ENCODE data around the gene CLNK.

The CLNK gene

DNA sequence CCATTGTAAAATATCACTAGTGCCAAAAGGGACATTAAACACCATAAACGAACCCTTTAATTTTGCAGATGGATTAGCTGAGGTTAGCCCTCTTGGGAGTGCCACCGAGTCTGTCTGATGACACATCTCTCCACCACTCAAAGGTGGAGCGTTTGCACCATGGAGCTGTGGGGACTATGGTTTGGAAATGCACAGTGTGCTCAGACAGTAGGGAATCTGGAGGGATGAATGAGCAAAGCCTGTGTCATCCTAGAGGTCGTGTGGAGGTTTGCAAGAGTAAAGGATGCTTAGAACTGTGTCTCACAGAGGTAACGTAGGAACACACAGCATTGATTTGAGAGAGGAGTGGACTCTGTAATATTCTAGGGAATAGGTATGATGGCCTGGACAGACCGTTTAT, 93.7 kb downstream of the CLNK start:
- TF ChIP-seq, protein P1, sequence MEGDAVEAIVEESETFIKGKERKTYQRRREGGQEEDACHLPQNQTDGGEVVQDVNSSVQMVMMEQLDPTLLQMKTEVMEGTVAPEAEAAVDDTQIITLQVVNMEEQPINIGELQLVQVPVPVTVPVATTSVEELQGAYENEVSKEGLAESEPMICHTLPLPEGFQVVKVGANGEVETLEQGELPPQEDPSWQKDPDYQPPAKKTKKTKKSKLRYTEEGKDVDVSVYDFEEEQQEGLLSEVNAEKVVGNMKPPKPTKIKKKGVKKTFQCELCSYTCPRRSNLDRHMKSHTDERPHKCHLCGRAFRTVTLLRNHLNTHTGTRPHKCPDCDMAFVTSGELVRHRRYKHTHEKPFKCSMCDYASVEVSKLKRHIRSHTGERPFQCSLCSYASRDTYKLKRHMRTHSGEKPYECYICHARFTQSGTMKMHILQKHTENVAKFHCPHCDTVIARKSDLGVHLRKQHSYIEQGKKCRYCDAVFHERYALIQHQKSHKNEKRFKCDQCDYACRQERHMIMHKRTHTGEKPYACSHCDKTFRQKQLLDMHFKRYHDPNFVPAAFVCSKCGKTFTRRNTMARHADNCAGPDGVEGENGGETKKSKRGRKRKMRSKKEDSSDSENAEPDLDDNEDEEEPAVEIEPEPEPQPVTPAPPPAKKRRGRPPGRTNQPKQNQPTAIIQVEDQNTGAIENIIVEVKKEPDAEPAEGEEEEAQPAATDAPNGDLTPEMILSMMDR (IDR thresholded peaks at IDR 0.05; ENCODE audit: low read depth, low read length): no peak
- H3K4me3 ChIP-seq (ENCODE audit: low read depth, low read length): no peak overlapping the region

DNA sequence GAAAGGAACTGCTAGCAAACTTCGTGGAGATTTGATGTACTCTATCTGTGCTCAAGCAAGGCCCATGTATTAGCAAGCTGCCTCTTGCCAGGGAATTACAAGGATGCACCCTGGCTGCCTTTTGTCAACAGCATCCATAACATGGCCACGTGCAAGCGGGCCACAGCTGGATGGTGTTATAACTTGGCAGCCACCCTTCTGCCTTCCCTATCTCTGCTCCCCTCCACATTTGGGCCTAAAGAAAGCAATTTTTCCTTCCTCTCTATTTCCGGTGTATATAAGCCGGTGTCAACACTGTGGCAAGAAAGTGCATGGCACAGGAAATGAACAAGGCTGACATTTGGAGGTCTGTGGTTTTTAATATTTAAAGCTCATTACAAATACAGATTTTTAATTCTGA, 94.8 kb downstream of the CLNK start:
- TF ChIP-seq, protein P1 (IDR thresholded peaks at IDR 0.05; ENCODE audit: low read depth, low read length): no peak
- H3K4me3 ChIP-seq (ENCODE audit: low read depth, low read length): no peak overlapping the region

DNA sequence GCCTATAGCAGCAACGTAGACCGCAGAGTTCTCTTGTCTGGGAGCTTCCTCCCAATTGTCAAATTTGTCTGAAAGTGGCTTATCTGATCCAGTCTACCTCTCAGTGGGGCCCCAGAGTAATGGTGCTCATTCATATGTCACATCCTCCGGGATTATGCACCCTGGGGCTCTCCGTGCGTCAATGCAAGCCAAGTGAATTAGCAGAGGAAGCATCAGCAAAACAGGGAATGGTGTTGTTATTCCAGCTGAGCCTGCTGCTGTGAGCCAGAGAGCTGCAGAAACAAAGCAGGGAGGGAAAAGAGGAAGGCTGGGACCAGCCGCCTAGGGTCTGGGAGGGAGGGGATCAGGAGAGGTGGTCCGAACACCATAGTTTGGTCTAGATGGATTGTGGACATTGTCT, 95.2 kb downstream of the CLNK start:
- H3K4me3 ChIP-seq (ENCODE audit: low read depth, low read length): no peak overlapping the region
- TF ChIP-seq, protein P1 (IDR thresholded peaks at IDR 0.05; ENCODE audit: low read depth, low read length): no peak

DNA sequence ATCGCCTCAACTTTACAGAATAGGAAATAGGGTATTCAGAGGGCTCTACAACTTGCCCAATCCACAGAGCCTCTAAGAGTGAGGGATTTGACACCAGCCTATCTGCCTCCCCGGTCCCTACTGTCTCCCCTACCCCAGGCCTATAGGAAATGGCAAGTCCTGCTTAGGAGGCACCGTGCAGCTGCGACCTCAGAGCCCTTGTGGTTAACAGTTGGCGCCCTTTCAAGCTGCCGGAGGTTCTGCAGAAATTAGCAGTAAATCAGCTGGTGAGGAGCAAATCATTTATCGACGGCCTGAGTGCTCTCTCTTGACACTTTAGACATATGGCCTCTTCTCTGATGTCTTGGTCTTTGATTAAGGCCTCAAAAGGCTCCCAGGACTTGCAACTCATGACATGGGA, 96.9 kb downstream of the CLNK start:
- TF ChIP-seq, protein P1 (IDR thresholded peaks at IDR 0.05; ENCODE audit: low read depth, low read length): no peak
- H3K4me3 ChIP-seq (ENCODE audit: low read depth, low read length): no peak overlapping the region

DNA sequence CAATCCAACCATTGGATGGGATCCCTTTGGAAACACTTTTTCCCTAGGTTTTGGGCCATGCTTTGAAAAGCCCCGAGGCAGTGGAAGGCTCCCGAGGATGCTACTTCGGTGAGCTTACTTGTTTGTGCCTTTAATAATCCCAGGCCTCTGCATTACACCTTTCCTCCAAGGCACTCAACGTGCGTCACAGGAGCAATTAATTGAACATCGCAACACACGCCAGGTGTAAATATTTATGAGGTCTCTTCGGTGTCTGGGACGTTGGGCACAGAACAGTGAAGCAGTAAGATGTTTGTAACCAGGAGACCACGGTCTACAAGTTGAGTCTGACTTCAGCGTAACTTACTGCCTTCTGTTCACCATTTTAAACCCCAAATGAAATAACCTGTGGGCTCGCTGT, 97.3 kb downstream of the CLNK start:
- no peak overlapping the region for H3K4me3 ChIP-seq (ENCODE audit: low read depth, low read length)
- TF ChIP-seq, protein P1 (IDR thresholded peaks at IDR 0.05; ENCODE audit: low read depth, low read length): no peak

DNA sequence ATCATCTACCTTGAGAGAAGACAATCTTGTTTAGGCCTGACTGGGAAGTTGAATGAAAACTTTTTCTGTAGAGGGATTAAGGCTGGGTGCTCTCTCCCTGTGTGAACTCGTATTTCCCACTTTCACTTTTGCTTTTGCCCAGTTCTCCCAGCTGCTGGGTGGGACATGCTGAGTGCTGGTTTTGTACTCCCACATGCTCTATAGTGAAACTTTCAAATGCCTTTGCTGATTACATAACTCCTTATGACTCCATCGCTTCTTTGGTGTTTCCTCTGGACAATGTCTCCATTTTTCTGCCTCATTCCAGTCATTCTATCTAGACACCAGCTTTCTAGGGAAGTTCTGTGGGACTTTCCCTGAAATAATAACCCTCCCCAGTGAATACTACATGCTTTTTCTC, 100.5 kb downstream of the CLNK start:
- H3K4me3 ChIP-seq (ENCODE audit: low read depth, low read length): peak overlapping the region; percentile 34; the same call in 1 of the 2 replicates
- TF ChIP-seq, protein P1 (IDR thresholded peaks at IDR 0.05; ENCODE audit: low read depth, low read length): no peak

DNA sequence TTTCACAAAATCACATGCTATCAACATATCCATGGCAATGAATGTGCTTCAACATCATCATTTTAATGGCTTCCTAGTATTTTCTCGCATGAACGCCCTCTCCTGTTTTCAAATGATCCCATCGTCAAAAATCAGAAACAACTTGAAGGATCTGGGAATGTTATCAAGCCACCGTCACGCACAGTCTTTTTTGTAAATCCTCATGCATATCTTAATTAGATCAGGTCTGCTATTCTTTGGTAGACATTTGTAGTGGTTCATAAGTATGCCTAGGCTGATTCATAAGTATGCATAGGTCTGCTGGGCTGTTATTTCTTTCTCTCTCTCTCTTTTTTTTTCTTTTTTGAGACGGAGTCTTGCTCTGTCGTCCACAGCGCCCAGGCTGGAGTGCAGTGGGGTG, 101.6 kb downstream of the CLNK start:
- TF ChIP-seq, protein P1 (IDR thresholded peaks at IDR 0.05; ENCODE audit: low read depth, low read length): no peak

More for the DNA sequence above, 101.6 kb downstream of the CLNK start:
- no peak overlapping the region for H3K4me3 ChIP-seq (ENCODE audit: low read depth, low read length)

Data from WI38 (cell line).